Pancreas (tissue), 10 donors: Measurements from ENCODE around the gene DSCAM. TPM values are rescaled to one million over a fixed set of nuclear protein-coding genes. Genes with fewer than 3 reads are reported as not detected.

ENCODE experiments used
- ATAC-seq, 4 donors: fragments of 200-7000 bp; cut with Tn5 transposase; one replicate each; pipeline versions ENCODE4 v1.8.0 to v1.9.1; 2020; ENCODE audit warnings: mild to moderate bottlenecking in 4 of 4, moderate library complexity in 4 of 4
- DNase-seq, 6 donors: peaks; one replicate each; pipeline ENCODE4 v3.0.0-alpha.2; 2020
- FAIRE-seq: peaks from 2 replicates; lab custom pipeline; 2012; peaks lifted over from hg19 to GRCh38; lab: Jason Lieb, UNC
- H3K27ac ChIP-seq, 4 donors: fragments of 200-600 bp; sonication (generic); 1 replicate in 3 of 4; 2 replicates in 1 of 4; pipeline versions ENCODE4 v1.5.0 to v1.8.0; 2020
- H3K27me3 ChIP-seq, 4 donors: fragments of 200-600 bp; one replicate each; pipeline ENCODE4 v1.8.0; 2021
- H3K36me3 ChIP-seq, 3 donors: fragments of 200-600 bp; sonication (generic) in 1 of 3; one replicate each; pipeline versions ENCODE4 v1.5.0 to v1.8.0; 2020 to 2021
- H3K4me1 ChIP-seq, 3 donors: fragments of 200-600 bp; one replicate each; pipeline ENCODE4 v1.8.0; 2021
- H3K4me3 ChIP-seq, 4 donors: fragments of 200-600 bp; sonication (generic) in 2 of 4; one replicate each; pipeline versions ENCODE4 v1.5.0 to v1.8.0; 2020 to 2021
- H3K9me3 ChIP-seq, 4 donors: fragments of 200-600 bp; one replicate each; pipeline ENCODE4 v1.8.0; 2021
- WGBS, 2 donors: extraction: QIAGEN DNeasy Blood & Tissue Kit; methylation state at CpG; one replicate each; pipeline ENCODE4 v1.1.7; 2013; 5-methylcytosine and 5-hydroxymethylcytosine counted together
- intact Hi-C, 3 donors: fragments of 100-400 bp; cut with DNase I; formaldehyde crosslinking; loops; one replicate each; pipeline versions ENCODE4 v1.11.1 to v1.14.2; 2022
- polyA plus RNA-seq, 2 donors: library from polyadenylated mRNA; stranded (reverse); fragments of 200-250 nt; gene quantifications; one replicate each; pipeline ENCODE4 v1.2.3, GENCODE V29; 2013
- total RNA-seq, 6 donors: library from RNA; stranded (reverse); fragmentation: NEBNext Ultra II Directional in 4 of 6; extraction: Animal tissue kit (Norgen Biotek cat#: 25700) in 4 of 6; gene quantifications; one replicate each; pipeline versions ENCODE4 v1.2.1 to v1.2.4, GENCODE V29; 2021 to 2023
- TF ChIP-seq, protein P1 (sequence below), 4 donors: fragments of 200-600 bp; sonication (generic) in 3 of 4; IDR thresholded peaks; one replicate each; pipeline versions ENCODE4 v1.5.0 to v1.8.0; 2021; ENCODE audit warnings: antibody characterized with exemption in 4 of 4
- donor health status: healthy with polysubstance abuse.
- donor health status: DM: no; HTN: no; CAD: no; lungs with moderate emphysema.
- donor health status: DM: no; HTN: no; CAD: no.
- donor health status: control.
- donor health status: control.
- donor health status: Bipolar disorder and iron deficiency.
- donor health status: DM: yes; HTN: yes; CAD: no.
- donor health status: DM: no; HTN: no; CAD: no.
- donor health status: DM: no; HTN: no; CAD: no.
- donor health status: DM: yes; HTN: yes; CAD: no.

DSCAM gene
- total and polyA plus RNA-seq, 8 donors, result 0.05 to 0.77 (median 0.14) TPM

DNA sequence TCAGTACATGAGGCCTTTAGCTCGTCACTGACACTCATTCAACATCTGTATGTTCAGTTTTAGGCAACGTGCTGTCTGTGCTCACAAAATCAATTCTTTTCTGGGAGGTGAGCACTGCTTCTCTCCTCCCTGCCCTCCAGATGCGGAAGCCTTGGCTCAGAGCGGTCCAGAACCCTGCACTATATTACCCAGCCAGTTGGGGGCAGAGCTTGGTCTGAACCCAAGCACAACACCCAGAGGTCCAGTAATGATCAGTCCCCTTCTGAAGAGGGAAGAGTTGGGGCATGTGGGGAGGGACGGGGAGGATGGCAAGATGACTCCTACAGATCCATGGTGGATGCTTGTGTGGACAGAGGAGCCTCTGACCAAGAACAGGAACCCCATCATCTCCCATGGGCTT lies 5.6 kb upstream of the DSCAM start:
- ATAC-seq, result peak in 1 of 4 donors; percentile 39
- TF ChIP-seq, protein P1, sequence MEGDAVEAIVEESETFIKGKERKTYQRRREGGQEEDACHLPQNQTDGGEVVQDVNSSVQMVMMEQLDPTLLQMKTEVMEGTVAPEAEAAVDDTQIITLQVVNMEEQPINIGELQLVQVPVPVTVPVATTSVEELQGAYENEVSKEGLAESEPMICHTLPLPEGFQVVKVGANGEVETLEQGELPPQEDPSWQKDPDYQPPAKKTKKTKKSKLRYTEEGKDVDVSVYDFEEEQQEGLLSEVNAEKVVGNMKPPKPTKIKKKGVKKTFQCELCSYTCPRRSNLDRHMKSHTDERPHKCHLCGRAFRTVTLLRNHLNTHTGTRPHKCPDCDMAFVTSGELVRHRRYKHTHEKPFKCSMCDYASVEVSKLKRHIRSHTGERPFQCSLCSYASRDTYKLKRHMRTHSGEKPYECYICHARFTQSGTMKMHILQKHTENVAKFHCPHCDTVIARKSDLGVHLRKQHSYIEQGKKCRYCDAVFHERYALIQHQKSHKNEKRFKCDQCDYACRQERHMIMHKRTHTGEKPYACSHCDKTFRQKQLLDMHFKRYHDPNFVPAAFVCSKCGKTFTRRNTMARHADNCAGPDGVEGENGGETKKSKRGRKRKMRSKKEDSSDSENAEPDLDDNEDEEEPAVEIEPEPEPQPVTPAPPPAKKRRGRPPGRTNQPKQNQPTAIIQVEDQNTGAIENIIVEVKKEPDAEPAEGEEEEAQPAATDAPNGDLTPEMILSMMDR (IDR thresholded peaks at IDR 0.05), result no peak
- no peak for DNase-seq
- no peaks in the 10 kb centered on the region for H3K9me3 ChIP-seq
- no peak overlapping the region for H3K27ac ChIP-seq
- WGBS, 2 donors, result 46 to 60% methylated on average over 5 of the region's 5 CpGs
- no peaks in the 10 kb centered on the region for H3K4me1 ChIP-seq
- H3K27me3 ChIP-seq, result peaks cover 0 to 10% (median 0%) of the 10 kb centered on the region in 4 donors
- intact Hi-C loops, result no loop called here
- no peak for FAIRE-seq
- no peaks in the 10 kb centered on the region for H3K36me3 ChIP-seq
- H3K4me3 ChIP-seq, result no peak overlapping the region

DNA sequence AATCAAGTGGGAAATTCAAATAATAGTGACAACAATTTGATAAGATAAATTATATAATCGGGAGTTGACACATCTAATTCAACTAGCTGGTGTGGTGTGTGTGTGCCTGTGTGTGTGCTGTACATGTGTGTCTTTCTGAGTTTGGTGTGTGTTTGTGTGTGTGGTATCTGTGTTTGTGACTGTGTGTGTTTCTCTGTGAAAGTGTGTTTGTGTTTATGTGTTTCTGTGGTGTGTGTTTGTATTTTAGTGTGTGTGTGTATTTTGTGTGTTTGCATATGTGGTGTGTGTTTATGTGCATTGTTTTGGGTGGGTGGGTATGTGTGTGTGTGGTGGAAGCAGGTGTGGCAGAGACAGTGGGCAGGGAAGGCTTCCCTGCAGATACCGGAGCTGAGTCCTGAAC lies 4.8 kb upstream of the DSCAM start:
- H3K4me1 ChIP-seq, result no peaks in the 10 kb centered on the region
- ATAC-seq, result no peak
- H3K4me3 ChIP-seq, result no peak overlapping the region
- no peak for DNase-seq
- intact Hi-C loops, result no loop called here
- H3K27me3 ChIP-seq, result peaks cover 0 to 17% (median 3%) of the 10 kb centered on the region in 4 donors
- no peak overlapping the region for H3K27ac ChIP-seq
- H3K36me3 ChIP-seq, result no peaks in the 10 kb centered on the region
- WGBS, 2 donors, result 43% methylated on average over 2 of the region's 2 CpGs
- TF ChIP-seq, protein P1 (IDR thresholded peaks at IDR 0.05), result no peak
- H3K9me3 ChIP-seq, result no peaks in the 10 kb centered on the region
- FAIRE-seq, result no peak

DNA sequence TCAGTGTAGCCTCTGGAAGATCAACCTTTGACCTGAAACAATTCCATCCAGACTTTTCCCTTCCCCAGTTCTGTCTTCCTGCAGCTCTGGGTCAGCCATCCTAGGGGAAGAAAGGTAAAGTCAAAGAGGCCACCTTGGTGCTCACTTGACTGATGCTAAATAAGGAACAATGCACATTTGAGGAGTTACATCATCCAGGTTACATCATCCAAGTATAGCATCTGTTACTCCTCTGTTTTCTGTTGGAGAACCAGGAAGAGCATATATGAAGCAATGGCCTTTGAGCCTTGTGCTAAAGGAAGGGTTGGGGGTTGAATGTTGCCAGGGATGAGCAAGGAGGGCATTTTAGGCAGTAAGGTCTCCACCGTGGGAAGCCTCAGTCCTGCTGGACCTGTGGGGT lies 3.1 kb upstream of the DSCAM start:
- H3K36me3 ChIP-seq, result no peaks in the 10 kb centered on the region
- DNase-seq (no peak), FAIRE-seq (no peak), ATAC-seq (no peak)
- no peak overlapping the region for H3K4me3 ChIP-seq
- H3K27ac ChIP-seq, result no peak overlapping the region
- peaks cover 0 to 27% (median 7%) of the 10 kb centered on the region in 4 donors for H3K27me3 ChIP-seq
- H3K9me3 ChIP-seq, result no peaks in the 10 kb centered on the region
- WGBS, 2 donors, result 42 to 67% methylated on average over 1 of the region's 1 CpG
- no peaks in the 10 kb centered on the region for H3K4me1 ChIP-seq
- TF ChIP-seq, protein P1 (IDR thresholded peaks at IDR 0.05), result no peak
- intact Hi-C loops, result no loop called here

DNA sequence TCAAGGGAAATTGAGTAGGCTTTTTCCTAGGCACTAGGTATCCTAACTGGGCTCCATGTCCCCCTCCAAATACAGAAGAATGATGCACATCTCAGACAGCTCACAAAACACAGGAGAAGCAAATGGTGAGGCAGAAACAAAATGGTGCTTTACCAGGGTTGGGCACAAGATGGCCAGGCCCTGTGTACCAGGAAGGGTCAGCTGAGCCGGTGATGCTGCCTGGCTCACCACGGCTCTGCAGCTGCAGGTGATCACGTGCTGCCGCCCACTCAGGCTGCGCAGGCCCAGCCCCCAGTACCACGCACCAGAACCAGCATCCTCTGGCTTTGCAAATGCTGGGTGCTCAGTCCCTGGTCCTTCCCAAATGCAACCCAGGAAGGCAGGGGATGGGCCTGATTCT lies 993 bp upstream of the DSCAM start:
- no peak for DNase-seq
- Histone ChIP-seq H3K36me3 (no peaks in the 10 kb centered on the region), H3K27me3 (peaks cover 0 to 40% (median 7%) of the 10 kb centered on the region in 4 donors), H3K9me3 (no peaks in the 10 kb centered on the region), H3K4me3 (no peak overlapping the region), H3K27ac (no peak overlapping the region), H3K4me1 (no peaks in the 10 kb centered on the region)
- no peak for FAIRE-seq
- peak in 1 of 4 donors; percentile 36 for ATAC-seq
- WGBS, 2 donors, result 56 to 75% methylated on average over 6 of the region's 6 CpGs
- intact Hi-C loops, result loop anchor here in 1 of 3 donors (10.0 kb wide), 2 partner anchors 227 to 373 kb away; no protein-coding TSS in a partner anchor
- TF ChIP-seq, protein P1 (IDR thresholded peaks at IDR 0.05), result no peak

DNA sequence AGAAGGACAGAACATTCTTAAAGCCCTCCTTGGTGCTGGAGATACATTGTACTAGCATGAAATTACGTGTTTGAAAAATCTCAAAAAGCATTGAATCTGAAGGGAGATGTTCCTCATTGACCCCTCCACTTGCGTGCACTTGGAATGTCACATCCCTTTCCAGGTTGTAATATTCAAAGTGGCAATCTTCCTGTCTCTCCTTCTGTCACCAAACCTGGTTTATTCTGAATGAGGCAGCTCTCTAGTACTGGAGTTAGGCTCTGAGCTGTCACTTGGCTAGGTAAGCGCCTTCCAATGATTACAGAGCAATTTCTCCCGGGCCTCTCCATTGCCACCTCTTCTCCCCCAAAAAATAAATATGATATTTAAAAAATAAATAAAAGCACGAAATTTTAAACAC lies 855 bp downstream of the DSCAM start:
- no peak for ATAC-seq
- no peak for DNase-seq
- H3K9me3 ChIP-seq, result no peaks in the 10 kb centered on the region
- H3K4me1 ChIP-seq, result no peaks in the 10 kb centered on the region
- H3K4me3 ChIP-seq, result no peak overlapping the region
- no peak overlapping the region for H3K27ac ChIP-seq
- intact Hi-C loops, result loop anchor here in 1 of 3 donors (10.0 kb wide), 2 partner anchors 229 to 371 kb away; no protein-coding TSS in a partner anchor
- TF ChIP-seq, protein P1 (IDR thresholded peaks at IDR 0.05), result no peak
- no peak for FAIRE-seq
- H3K36me3 ChIP-seq, result no peaks in the 10 kb centered on the region
- 13 to 15% methylated on average over 5 of the region's 5 CpGs for WGBS, 2 donors
- H3K27me3 ChIP-seq, result peaks cover 0 to 37% (median 7%) of the 10 kb centered on the region in 4 donors
